ENCODE data around the gene JPH4. TPM values are rescaled to one million over a fixed set of nuclear protein-coding genes. Genes with fewer than 3 reads are reported as not detected.

Gene JPH4
- total RNA-seq, 4 donors from 2014 or later = 0.19 to 2.0 (median 1.2) TPM

GRCh38 chr14:23579739-23580138, 1.1 kb upstream of the JPH4 start:
- TF ChIP-seq, protein P1, sequence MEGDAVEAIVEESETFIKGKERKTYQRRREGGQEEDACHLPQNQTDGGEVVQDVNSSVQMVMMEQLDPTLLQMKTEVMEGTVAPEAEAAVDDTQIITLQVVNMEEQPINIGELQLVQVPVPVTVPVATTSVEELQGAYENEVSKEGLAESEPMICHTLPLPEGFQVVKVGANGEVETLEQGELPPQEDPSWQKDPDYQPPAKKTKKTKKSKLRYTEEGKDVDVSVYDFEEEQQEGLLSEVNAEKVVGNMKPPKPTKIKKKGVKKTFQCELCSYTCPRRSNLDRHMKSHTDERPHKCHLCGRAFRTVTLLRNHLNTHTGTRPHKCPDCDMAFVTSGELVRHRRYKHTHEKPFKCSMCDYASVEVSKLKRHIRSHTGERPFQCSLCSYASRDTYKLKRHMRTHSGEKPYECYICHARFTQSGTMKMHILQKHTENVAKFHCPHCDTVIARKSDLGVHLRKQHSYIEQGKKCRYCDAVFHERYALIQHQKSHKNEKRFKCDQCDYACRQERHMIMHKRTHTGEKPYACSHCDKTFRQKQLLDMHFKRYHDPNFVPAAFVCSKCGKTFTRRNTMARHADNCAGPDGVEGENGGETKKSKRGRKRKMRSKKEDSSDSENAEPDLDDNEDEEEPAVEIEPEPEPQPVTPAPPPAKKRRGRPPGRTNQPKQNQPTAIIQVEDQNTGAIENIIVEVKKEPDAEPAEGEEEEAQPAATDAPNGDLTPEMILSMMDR (IDR thresholded peaks at IDR 0.05; ENCODE audit: low read depth) = no peak

DNA sequence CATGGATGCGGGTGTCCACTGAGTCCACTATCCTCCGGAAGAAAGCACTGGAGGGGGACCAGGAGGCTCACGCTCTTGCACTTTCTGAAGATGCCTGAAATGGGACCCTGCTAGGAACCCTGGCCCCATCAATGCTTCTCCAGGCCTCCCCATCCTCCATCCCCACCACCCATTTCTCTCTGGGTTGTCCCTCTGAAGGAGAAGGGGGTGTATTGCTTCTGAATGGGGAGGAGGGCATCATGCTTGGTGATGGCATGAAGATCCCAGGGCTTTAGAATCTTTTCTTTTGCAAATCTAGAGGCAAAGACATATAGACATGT, 681 bp upstream of the JPH4 start:
- TF ChIP-seq, protein P1 (IDR thresholded peaks at IDR 0.05; ENCODE audit: low read depth) = no peak

DNA sequence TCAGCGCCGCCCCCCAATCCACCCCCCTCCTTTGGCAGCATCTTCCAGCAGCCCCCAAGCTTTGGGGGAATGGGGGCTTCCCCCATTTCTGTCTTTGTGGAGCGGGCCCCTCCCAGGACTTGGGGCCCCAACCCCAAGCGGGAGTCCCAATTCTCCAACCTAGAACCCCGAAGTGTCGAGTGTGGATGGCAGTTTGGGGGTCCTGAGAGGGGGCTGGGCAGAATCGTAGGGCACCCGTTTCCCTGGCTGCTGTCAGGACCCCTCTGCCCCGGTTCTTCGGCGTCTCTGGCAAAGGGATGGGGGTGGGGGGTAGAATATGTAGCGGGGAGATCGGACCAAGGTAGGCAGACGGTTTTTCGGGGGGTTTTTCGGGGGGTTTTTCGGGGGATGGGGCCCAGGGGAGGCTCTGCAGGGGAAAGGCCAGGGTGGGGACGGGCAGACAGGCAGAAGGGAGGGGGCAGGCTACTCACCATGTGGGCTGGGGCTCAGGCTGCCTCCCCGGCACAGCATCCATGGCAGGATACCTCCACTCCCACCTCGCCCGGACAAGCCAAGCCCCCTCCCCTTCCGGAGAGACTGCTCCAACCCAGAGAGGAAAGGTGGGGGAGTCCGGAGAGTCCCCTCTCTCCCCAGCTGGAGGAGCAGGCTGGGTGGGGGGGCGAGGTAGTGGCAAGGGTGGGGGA, 739 bp downstream of the JPH4 start:
- TF ChIP-seq, protein P1 (IDR thresholded peaks at IDR 0.05; ENCODE audit: low read depth) = no peak

- TF ChIP-seq, protein P1 (IDR thresholded peaks at IDR 0.05; ENCODE audit: low read depth) = no peak
Observed at GRCh38 chr14:23577004-23577681, 1.4 kb downstream of the JPH4 start.

DNA sequence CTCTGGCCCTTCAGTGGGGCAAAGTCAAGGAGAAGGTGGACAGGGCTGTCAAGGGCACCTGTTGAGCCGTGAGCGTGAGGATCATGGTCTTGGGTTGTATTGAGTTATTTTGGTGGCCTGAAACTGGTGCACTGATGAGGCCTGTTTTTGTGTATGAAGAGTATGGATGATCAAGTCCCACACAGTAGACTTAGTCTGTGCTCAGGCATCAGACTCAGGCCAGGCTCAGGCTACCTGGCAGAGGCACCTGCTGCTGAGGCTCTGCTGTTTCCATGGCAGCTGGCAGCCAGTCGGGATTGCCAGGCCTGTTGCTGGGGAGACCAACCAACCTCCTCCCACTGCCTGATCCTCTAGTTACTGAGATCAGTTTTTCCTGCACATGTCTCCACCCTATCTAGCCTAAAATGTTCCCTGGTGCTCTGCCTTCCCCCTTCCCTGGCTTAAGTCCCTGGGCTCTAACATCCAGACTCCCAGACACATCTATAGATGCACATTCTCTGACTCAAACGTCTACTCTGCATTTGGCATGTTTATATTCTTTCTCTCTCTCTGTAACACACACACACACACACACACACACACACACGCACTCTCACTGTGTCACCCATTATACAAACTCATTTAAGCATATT, 5.1 kb downstream of the JPH4 start:
- TF ChIP-seq, protein P1 (IDR thresholded peaks at IDR 0.05; ENCODE audit: low read depth) = no peak

DNA sequence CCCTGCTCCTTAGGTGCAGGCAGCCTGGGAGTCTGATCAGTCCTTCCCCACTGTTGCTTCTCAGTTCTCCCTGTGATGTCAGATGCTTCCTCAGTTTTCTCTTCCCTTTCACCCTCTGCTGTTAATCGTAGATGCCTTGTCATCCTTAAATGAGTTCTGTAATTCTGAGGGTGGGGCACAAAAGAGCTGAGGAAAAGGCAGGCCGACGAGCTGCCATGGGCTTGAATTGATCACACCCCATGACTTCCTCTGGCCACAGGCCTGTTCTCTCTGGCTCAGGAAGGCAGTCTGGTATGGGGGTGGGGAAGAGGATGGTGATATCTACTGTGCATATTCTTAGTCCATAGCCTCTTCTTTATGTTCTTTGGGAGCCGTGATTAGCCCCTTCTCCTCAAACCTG, 5.8 kb downstream of the JPH4 start:
- TF ChIP-seq, protein P1 (IDR thresholded peaks at IDR 0.05; ENCODE audit: low read depth) = no peak

DNA sequence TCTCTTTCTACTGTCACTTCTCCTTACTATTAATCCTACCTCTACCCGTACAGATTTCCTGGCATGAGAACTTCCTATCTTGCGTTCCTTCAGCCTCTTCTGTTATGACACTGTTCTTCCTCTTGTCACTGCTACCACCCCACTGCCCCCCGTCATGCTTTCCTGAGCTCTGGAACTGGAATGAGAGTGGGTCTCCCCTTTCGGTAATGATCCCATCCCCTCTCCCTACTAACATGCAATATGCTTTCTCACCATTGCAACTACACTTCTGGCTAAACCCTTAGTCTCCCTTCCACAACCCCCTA, 6.1 kb downstream of the JPH4 start:
- TF ChIP-seq, protein P1 (IDR thresholded peaks at IDR 0.05; ENCODE audit: low read depth) = no peak

Measured in subcutaneous adipose tissue (tissue), 4 donors.